K562 (cell line): ENCODE data around the gene RRBP1. TPM values are rescaled to one million over a fixed set of nuclear protein-coding genes. Genes with fewer than 3 reads are reported as not detected.

Source experiments
- CBX3 ChIP-seq, 2 experiments: IDR thresholded peaks; 1 replicate in 1 of 2; 2 replicates in 1 of 2; pipeline ENCODE4 v1.6.1; 2012; ENCODE audit warnings: inconsistent platforms in 2 of 2, low read length in 2 of 2, borderline replicate concordance in 1 of 2, control low read depth in 1 of 2
- HNRNPLL ChIP-seq: fragments of 200-400 bp; formaldehyde crosslinking; IDR thresholded peaks from 2 replicates; pipeline ENCODE4 v1.6.1; 2017; ENCODE audit warnings: low read length, low read depth, mild to moderate bottlenecking; ENCODE audit not compliant: poor library complexity, severe bottlenecking
- polyA plus RNA-seq, 8 experiments: library from polyadenylated mRNA; depleted of rRNA in 4 of 8; stranded (reverse) in 5 of 8; unstranded in 3 of 8; fragments of >200 nt; fragmentation: Nextera tagmentation in 2 of 8; fragmentation: Illumina TruSeq in 1 of 8; extraction: Ambion mirVana in 2 of 8; extraction: Trizol in 1 of 8; gene quantifications; 2 replicates each; pipeline versions ENCODE4 v1.2.1 to v1.2.3, GENCODE V29; 2011 to 2014; ENCODE audit warnings: inconsistent platforms in 1 of 8, missing spikeins in 1 of 8
- total RNA-seq, 7 experiments: library from RNA; depleted of rRNA in 6 of 7; stranded (reverse); fragments of >200 nt in 6 of 7; fragmentation: Illumina TruSeq in 2 of 7; extraction: Trizol in 2 of 7; gene quantifications; 2 replicates each; pipeline versions ENCODE4 v1.2.1 to v1.2.3, GENCODE V29; 2011 to 2021; ENCODE audit warnings: low replicate concordance in 1 of 7
- TF ChIP-seq, protein P1 (sequence below): fragments of 450-650 bp; IDR thresholded peaks from 2 replicates; pipeline ENCODE4 v1.6.1; 2016; ENCODE audit warnings: mild to moderate bottlenecking, moderate library complexity
- TF ChIP-seq, protein P2 (sequence below): fragments of 450-650 bp; IDR thresholded peaks from 2 replicates; pipeline ENCODE4 v1.6.1; 2016

RRBP1 gene
- total and polyA plus RNA-seq, 9 of the 15 experiments (the other 6 are each of a cell fraction or from before 2014, with no cell fraction given) = 0.84 to 32.0 (median 17.6) TPM

DNA sequence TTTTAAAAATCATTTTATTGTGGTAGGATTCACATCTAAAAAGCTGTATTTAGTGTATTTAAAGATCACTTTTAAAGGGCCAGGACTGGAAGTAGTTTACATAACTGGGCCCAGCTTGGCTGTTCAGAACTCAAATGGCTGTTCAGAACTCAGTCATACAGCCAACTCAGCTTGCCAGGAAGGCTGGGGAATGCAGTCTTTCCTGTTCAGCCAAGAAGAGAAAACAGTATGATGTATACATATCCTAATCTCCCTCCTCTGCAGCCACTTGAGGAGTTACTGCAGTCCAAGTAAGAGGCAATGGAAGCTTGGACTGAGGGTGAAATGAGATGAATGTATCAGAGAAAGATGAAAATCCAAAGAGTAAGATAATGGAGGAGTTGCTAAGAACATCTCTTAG lies 87.6 kb downstream of the RRBP1 start (continued):
- TF ChIP-seq, protein P1, sequence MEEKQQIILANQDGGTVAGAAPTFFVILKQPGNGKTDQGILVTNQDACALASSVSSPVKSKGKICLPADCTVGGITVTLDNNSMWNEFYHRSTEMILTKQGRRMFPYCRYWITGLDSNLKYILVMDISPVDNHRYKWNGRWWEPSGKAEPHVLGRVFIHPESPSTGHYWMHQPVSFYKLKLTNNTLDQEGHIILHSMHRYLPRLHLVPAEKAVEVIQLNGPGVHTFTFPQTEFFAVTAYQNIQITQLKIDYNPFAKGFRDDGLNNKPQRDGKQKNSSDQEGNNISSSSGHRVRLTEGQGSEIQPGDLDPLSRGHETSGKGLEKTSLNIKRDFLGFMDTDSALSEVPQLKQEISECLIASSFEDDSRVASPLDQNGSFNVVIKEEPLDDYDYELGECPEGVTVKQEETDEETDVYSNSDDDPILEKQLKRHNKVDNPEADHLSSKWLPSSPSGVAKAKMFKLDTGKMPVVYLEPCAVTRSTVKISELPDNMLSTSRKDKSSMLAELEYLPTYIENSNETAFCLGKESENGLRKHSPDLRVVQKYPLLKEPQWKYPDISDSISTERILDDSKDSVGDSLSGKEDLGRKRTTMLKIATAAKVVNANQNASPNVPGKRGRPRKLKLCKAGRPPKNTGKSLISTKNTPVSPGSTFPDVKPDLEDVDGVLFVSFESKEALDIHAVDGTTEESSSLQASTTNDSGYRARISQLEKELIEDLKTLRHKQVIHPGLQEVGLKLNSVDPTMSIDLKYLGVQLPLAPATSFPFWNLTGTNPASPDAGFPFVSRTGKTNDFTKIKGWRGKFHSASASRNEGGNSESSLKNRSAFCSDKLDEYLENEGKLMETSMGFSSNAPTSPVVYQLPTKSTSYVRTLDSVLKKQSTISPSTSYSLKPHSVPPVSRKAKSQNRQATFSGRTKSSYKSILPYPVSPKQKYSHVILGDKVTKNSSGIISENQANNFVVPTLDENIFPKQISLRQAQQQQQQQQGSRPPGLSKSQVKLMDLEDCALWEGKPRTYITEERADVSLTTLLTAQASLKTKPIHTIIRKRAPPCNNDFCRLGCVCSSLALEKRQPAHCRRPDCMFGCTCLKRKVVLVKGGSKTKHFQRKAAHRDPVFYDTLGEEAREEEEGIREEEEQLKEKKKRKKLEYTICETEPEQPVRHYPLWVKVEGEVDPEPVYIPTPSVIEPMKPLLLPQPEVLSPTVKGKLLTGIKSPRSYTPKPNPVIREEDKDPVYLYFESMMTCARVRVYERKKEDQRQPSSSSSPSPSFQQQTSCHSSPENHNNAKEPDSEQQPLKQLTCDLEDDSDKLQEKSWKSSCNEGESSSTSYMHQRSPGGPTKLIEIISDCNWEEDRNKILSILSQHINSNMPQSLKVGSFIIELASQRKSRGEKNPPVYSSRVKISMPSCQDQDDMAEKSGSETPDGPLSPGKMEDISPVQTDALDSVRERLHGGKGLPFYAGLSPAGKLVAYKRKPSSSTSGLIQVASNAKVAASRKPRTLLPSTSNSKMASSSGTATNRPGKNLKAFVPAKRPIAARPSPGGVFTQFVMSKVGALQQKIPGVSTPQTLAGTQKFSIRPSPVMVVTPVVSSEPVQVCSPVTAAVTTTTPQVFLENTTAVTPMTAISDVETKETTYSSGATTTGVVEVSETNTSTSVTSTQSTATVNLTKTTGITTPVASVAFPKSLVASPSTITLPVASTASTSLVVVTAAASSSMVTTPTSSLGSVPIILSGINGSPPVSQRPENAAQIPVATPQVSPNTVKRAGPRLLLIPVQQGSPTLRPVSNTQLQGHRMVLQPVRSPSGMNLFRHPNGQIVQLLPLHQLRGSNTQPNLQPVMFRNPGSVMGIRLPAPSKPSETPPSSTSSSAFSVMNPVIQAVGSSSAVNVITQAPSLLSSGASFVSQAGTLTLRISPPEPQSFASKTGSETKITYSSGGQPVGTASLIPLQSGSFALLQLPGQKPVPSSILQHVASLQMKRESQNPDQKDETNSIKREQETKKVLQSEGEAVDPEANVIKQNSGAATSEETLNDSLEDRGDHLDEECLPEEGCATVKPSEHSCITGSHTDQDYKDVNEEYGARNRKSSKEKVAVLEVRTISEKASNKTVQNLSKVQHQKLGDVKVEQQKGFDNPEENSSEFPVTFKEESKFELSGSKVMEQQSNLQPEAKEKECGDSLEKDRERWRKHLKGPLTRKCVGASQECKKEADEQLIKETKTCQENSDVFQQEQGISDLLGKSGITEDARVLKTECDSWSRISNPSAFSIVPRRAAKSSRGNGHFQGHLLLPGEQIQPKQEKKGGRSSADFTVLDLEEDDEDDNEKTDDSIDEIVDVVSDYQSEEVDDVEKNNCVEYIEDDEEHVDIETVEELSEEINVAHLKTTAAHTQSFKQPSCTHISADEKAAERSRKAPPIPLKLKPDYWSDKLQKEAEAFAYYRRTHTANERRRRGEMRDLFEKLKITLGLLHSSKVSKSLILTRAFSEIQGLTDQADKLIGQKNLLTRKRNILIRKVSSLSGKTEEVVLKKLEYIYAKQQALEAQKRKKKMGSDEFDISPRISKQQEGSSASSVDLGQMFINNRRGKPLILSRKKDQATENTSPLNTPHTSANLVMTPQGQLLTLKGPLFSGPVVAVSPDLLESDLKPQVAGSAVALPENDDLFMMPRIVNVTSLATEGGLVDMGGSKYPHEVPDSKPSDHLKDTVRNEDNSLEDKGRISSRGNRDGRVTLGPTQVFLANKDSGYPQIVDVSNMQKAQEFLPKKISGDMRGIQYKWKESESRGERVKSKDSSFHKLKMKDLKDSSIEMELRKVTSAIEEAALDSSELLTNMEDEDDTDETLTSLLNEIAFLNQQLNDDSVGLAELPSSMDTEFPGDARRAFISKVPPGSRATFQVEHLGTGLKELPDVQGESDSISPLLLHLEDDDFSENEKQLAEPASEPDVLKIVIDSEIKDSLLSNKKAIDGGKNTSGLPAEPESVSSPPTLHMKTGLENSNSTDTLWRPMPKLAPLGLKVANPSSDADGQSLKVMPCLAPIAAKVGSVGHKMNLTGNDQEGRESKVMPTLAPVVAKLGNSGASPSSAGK = no peak
- TF ChIP-seq HNRNPLL (no peak), CBX3 (IDR thresholded peaks at IDR 0.05; ENCODE audit: borderline replicate concordance in 1 of 2, low read length in 2 of 2) (no peak)
- TF ChIP-seq, protein P2, sequence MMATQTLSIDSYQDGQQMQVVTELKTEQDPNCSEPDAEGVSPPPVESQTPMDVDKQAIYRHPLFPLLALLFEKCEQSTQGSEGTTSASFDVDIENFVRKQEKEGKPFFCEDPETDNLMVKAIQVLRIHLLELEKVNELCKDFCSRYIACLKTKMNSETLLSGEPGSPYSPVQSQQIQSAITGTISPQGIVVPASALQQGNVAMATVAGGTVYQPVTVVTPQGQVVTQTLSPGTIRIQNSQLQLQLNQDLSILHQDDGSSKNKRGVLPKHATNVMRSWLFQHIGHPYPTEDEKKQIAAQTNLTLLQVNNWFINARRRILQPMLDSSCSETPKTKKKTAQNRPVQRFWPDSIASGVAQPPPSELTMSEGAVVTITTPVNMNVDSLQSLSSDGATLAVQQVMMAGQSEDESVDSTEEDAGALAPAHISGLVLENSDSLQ = no peak
